Stimulated activated naive CD8-positive, alpha-beta T cell treated with anti-CD3 and anti-CD28 coated beads, Interleukin-15, amount 100 ng/mL, for 72 hours (primary cell): ENCODE results near the gene TMEM250.
"Not testable (repeated sequence)": the region's sequence is repeated elsewhere in the genome, so short reads cannot be mapped to it uniquely, and the experiment has no call there.

ENCODE experiments used
- ATAC-seq: fragments of 150-1000 bp; cut with Tn5 transposase; 2 replicates; pipeline ENCODE4 v1.10.0; 2021; ENCODE audit warnings: mild to moderate bottlenecking, moderate library complexity
- DNase-seq, 2 donors: peaks; one replicate each; pipeline ENCODE4 v3.0.0; 2021 to 2022
- H3K27ac Mint-ChIP-seq, 2 donors: one replicate each; pipeline ENCODE4 v1.8.0; 2022; ENCODE audit warnings: mild to moderate bottlenecking in 2 of 2, mixed read lengths in 2 of 2, moderate library complexity in 2 of 2
- H3K27me3 Mint-ChIP-seq: one replicate; pipeline ENCODE4 v1.8.0; 2022; ENCODE audit warnings: mixed read lengths
- H3K4me1 Mint-ChIP-seq: one replicate; pipeline ENCODE4 v1.8.0; 2022; ENCODE audit warnings: mild to moderate bottlenecking, mixed read lengths
- H3K4me3 Mint-ChIP-seq, 2 donors: one replicate each; pipeline ENCODE4 v1.8.0; 2022; ENCODE audit warnings: mild to moderate bottlenecking in 2 of 2, mixed read lengths in 2 of 2, moderate library complexity in 1 of 2
- H3K9me3 Mint-ChIP-seq, 2 donors: one replicate each; pipeline ENCODE4 v1.8.0; 2022; ENCODE audit warnings: mixed read lengths in 2 of 2

Gene TMEM250

DNA sequence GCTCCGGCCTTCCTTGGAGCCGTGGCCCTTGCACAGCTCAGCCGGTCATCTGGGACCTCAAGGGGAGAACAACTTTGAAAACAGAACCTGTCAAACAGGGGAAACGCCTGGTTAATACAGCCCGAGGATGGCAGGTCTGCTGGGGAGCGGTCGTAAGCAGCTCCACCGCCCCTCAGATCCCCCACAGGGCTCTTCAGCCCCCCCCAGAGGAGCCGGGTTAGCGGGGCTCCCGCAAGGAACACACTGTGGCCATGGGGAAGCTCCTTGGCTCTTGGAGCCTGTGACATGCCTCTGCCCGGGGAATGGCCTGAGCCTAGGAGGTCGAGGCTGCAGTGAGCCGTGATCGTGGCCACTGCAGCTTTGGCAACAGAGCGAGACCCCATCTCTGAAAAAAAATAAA lies 6.8 kb downstream of the TMEM250 start:
- Mint-ChIP-seq H3K27ac (peak overlapping the region in 1 of 2 donors; percentile 59), H3K27me3 (no peaks in the 10 kb centered on the region), H3K4me1 (peaks cover 89% of the 10 kb centered on the region), H3K9me3 (no peaks in the 10 kb centered on the region), H3K4me3 (peak overlapping the region; percentile 90 to 96)
- ATAC-seq (no peak), DNase-seq (no peak)

- peaks cover 89% of the 10 kb centered on the region for H3K4me1 Mint-ChIP-seq
- DNase-seq, result no peak
Observed at GRCh38 chr9:136111190-136111589, 7.5 kb downstream of the TMEM250 start.

DNA sequence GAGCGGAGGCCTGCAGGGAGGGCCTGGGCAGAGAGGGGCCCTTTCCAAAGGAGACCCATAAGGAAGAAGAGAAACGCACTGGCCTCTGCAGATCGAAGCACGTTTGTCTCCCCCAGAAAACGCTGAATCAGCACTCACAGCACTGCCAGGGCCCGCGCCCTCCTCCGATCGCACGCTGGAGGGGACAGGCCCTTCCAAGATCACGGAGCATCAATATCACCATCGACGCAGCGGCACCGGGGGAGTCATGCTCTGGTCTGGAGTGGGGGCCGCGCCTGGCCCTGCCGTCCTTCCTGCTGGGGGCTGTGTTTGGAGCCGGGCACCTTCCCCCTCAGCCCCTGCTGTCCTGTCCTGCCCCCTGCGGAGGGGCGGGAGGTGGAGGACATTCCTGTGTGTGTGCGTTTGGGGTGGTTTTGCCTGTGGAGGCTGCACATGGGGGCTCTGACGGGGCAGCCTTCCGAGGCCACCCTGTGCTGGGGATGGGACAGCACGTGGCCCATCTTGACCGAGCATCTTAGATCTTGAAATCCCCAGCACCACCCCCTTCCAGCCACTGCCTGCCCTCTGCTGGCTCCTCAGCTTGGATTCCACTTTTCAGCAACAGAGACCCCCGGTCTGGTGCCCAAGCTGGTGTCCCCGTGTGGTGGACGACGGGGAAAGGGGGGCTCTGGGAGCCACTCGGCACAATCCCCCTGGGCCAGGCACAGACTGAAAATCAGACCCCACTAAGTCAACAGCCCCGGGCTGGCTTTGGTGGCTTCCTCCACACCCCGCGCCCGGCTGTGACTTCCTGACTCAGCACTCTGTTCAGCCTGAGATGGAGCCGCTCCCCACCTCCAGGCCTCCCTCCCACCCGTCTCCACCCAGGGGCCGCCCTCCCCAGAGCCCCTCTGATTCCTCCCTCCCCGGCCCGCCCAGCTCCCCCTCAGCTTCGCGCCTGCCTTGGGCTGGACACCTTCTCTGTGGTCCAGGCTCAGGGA lies 8.3 kb downstream of the TMEM250 start:
- DNase-seq, result no peak
- Mint-ChIP-seq H3K27ac (peak overlapping the region; percentile 82 to 96), H3K4me3 (peak overlapping the region; percentile 90 to 96), H3K9me3 (no peaks in the 10 kb centered on the region), H3K4me1 (peaks cover 96% of the 10 kb centered on the region), H3K27me3 (no peaks in the 10 kb centered on the region)
- peak; percentile 25 for ATAC-seq

More at GRCh38 chr9:136111190-136111589, 7.5 kb downstream of the TMEM250 start:
- H3K4me3 Mint-ChIP-seq, result peak overlapping the region; percentile 90 to 96
- H3K27ac Mint-ChIP-seq, result peak overlapping the region in 1 of 2 donors; percentile 59
- no peaks in the 10 kb centered on the region for H3K27me3 Mint-ChIP-seq
- no peaks in the 10 kb centered on the region for H3K9me3 Mint-ChIP-seq
- ATAC-seq, result no peak

DNA sequence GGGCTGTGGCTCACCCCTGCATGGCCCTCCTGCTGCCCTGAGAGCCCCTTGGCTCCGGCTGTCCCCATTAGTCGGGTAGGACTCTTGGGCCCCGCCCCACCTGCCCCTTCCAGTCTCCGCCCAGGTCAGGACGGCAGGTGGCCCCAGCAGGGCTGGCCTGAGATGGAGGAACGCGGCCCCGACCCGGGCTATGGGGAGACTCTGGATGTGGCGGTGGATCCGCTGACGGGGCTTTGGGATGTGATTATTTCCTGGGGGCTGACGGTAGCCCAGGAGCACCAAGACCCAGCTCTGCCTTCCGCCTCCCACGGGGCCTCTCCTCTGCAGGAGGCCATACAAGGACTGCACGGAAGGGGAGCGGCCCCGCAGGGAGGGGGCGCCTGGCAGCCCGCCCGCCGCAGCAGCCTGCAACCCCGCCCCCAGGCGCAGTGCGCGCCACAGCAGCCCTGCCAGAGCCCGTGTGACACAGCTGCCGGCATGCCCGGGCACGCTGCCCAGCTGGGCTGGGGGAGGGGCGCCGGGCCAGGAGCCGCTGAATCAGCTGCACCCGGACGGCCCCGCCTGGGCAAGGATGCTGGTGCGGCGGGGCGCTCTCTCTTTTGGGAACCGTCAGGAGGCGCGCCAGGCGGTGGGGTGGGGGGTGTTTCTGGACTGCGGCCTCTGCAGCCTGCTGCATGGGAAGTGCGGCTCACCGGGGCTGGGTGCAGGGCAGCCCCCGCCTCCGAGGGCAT lies 9.2 kb downstream of the TMEM250 start:
- H3K9me3 Mint-ChIP-seq, result no peaks in the 10 kb centered on the region
- no peaks in the 10 kb centered on the region for H3K27me3 Mint-ChIP-seq
- peaks cover 96% of the 10 kb centered on the region for H3K4me1 Mint-ChIP-seq
- peak; percentile 93 for ATAC-seq
- peak; percentile 95 to 97 for DNase-seq
- H3K27ac Mint-ChIP-seq, result peak overlapping the region; percentile 82 to 96
- peak overlapping the region; percentile 90 to 96 for H3K4me3 Mint-ChIP-seq

- ATAC-seq (no peak), DNase-seq (no peak)
- Mint-ChIP-seq H3K4me3 (peak overlapping the region; percentile 90 to 96), H3K4me1 (peaks cover 91% of the 10 kb centered on the region), H3K27ac (peak overlapping the region; percentile 80 to 97), H3K9me3 (no peaks in the 10 kb centered on the region), H3K27me3 (no peaks in the 10 kb centered on the region)
Observed at GRCh38 chr9:136108648-136109266, 9.9 kb downstream of the TMEM250 start.

GRCh38 chr9:136107953-136108647 lies 10.6 kb downstream of the TMEM250 start:
- no peak for DNase-seq
- H3K9me3 Mint-ChIP-seq, result no peaks in the 10 kb centered on the region
- ATAC-seq, result no peak
- peaks cover 85% of the 10 kb centered on the region for H3K4me1 Mint-ChIP-seq
- peak overlapping the region in 1 of 2 donors; percentile 97 for H3K27ac Mint-ChIP-seq
- peak overlapping the region; percentile 90 to 96 for H3K4me3 Mint-ChIP-seq
- no peaks in the 10 kb centered on the region for H3K27me3 Mint-ChIP-seq

- peaks cover 77% of the 10 kb centered on the region for H3K4me1 Mint-ChIP-seq
- peak overlapping the region; percentile 18 to 97 for H3K27ac Mint-ChIP-seq
- DNase-seq, result peak; percentile 48 to 66
- H3K9me3 Mint-ChIP-seq, result no peaks in the 10 kb centered on the region
- H3K4me3 Mint-ChIP-seq, result peak overlapping the region; percentile 90 to 96
- no peaks in the 10 kb centered on the region for H3K27me3 Mint-ChIP-seq
- ATAC-seq, result peak; percentile 38
Observed at GRCh38 chr9:136107155-136107952, 11.3 kb downstream of the TMEM250 start.

- Mint-ChIP-seq H3K27me3 (no peaks in the 10 kb centered on the region), H3K9me3 (no peaks in the 10 kb centered on the region), H3K4me1 (peaks cover 59% of the 10 kb centered on the region), H3K4me3 (peak overlapping the region in 1 of 2 donors; percentile 54), H3K27ac (peak overlapping the region in 1 of 2 donors; percentile 72)
- no peak for DNase-seq
- ATAC-seq, result no peak
Observed at GRCh38 chr9:136105398-136106135, 13.1 kb downstream of the TMEM250 start.

DNA sequence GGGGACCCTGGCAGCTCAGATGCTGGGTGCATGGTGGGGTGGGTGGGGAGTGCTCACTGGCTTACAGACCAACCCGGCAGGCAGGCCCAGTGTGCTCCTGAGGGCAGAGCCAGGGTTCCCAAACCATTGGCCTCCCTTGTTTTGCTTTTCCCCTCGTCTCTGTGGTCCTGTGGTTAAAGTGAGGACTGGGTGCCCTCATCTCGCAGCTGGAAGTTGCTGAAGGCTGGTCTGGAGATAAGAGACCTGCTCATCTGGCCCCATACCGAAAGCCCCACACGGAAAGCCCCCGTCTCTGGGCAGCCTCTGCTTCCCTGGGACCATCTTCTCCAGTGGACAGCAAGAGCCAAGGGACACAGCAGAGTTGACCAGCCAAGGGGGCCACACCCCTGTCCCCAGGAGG lies 13.8 kb downstream of the TMEM250 start:
- no peaks in the 10 kb centered on the region for H3K9me3 Mint-ChIP-seq
- no peaks in the 10 kb centered on the region for H3K27me3 Mint-ChIP-seq
- no peak for ATAC-seq
- peak overlapping the region in 1 of 2 donors; percentile 74 for H3K27ac Mint-ChIP-seq
- no peak for DNase-seq
- peaks cover 57% of the 10 kb centered on the region for H3K4me1 Mint-ChIP-seq
- H3K4me3 Mint-ChIP-seq, result no peak overlapping the region

GRCh38 chr9:136104488-136104800 lies 14.2 kb downstream of the TMEM250 start:
- Mint-ChIP-seq H3K27ac (peak overlapping the region in 1 of 2 donors; percentile 74), H3K9me3 (no peaks in the 10 kb centered on the region), H3K4me1 (peaks cover 58% of the 10 kb centered on the region), H3K4me3 (no peak overlapping the region), H3K27me3 (no peaks in the 10 kb centered on the region)
- DNase-seq (no peak), ATAC-seq (no peak)

GRCh38 chr9:136103651-136104487 lies 14.8 kb downstream of the TMEM250 start:
- Mint-ChIP-seq H3K27ac (peak overlapping the region in 1 of 2 donors; percentile 63), H3K9me3 (no peaks in the 10 kb centered on the region), H3K27me3 (peaks cover 6% of the 10 kb centered on the region), H3K4me1 (peaks cover 59% of the 10 kb centered on the region), H3K4me3 (no peak overlapping the region)
- DNase-seq, result no peak
- ATAC-seq, result no peak

GRCh38 chr9:136101615-136102074 lies 17.0 kb downstream of the TMEM250 start:
- Mint-ChIP-seq H3K4me1 (peaks cover 44% of the 10 kb centered on the region), H3K27me3 (peaks cover 20% of the 10 kb centered on the region)
- not testable (repeated sequence) for H3K4me3 Mint-ChIP-seq, H3K27ac Mint-ChIP-seq, H3K9me3 Mint-ChIP-seq, DNase-seq, ATAC-seq
